GM23338 (cell line): ENCODE data around the gene PRDM1. TPM values are rescaled to one million over a fixed set of nuclear protein-coding genes. Genes with fewer than 3 reads are reported as not detected.
A peak's percentile ranks its signal among the peaks of the same experiment; 100 is the strongest.

ENCODE experiments used
- ATAC-seq: fragments of 200-7000 bp; cut with Tn5 transposase; 3 replicates; pipeline ENCODE4 v1.9.1; 2020
- DNase-seq: peaks from one replicate; pipeline ENCODE4 v3.0.0-alpha.2; 2015; ENCODE audit warnings: low spot score
- H2AFZ ChIP-seq: fragments of 200-600 bp; sonication (generic); 2 replicates; pipeline ENCODE4 v1.8.0; 2016; ENCODE audit warnings: antibody characterized with exemption, mild to moderate bottlenecking, moderate library complexity
- H3F3A ChIP-seq: fragments of 200-600 bp; sonication (generic); replicated peaks from 2 replicates; pipeline ENCODE4 v1.8.0; 2017; ENCODE audit warnings: antibody characterized with exemption, mixed run types, low read depth
- H3K27ac ChIP-seq: fragments of 200-600 bp; sonication (generic); 2 replicates; pipeline ENCODE4 v1.6.1; 2016; ENCODE audit warnings: low read depth
- H3K27me3 ChIP-seq: fragments of 200-600 bp; sonication (generic); 2 replicates; pipeline ENCODE4 v1.8.0; 2016; ENCODE audit warnings: mild to moderate bottlenecking, mixed run types, moderate library complexity; ENCODE audit not compliant: insufficient read depth
- H3K36me3 ChIP-seq: fragments of 200-600 bp; sonication (generic); 2 replicates; pipeline ENCODE4 v1.8.0; 2016; ENCODE audit warnings: mild to moderate bottlenecking; ENCODE audit not compliant: insufficient read depth
- H3K4me1 ChIP-seq: fragments of 200-600 bp; sonication (generic); 2 replicates; pipeline ENCODE4 v1.8.0; 2016; ENCODE audit warnings: mild to moderate bottlenecking, moderate library complexity; ENCODE audit not compliant: insufficient read depth
- H3K4me2 ChIP-seq: fragments of 200-600 bp; sonication (generic); 2 replicates; pipeline ENCODE4 v1.7.1; 2017; ENCODE audit warnings: mixed run types
- H3K4me3 ChIP-seq: fragments of 200-600 bp; sonication (generic); 2 replicates; pipeline ENCODE4 v1.6.1; 2016; ENCODE audit warnings: mixed run types
- H3K79me2 ChIP-seq: fragments of 200-600 bp; sonication (generic); replicated peaks from 2 replicates; pipeline ENCODE4 v1.8.0; 2017; ENCODE audit warnings: mild to moderate bottlenecking; ENCODE audit not compliant: insufficient read depth
- H3K9me2 ChIP-seq: fragments of 200-600 bp; sonication (generic); 2 replicates; pipeline ENCODE4 v1.8.0; 2017; ENCODE audit not compliant: insufficient read depth
- H4K20me1 ChIP-seq: fragments of 200-600 bp; sonication (generic); replicated peaks from 2 replicates; pipeline ENCODE4 v1.8.0; 2017; ENCODE audit warnings: mild to moderate bottlenecking; ENCODE audit not compliant: insufficient read depth
- H3K27ac Mint-ChIP-seq: 2 replicates; pipeline ENCODE4 v1.8.0; 2020; ENCODE audit warnings: inconsistent platforms, mild to moderate bottlenecking, moderate library complexity, mixed read lengths
- H3K27me3 Mint-ChIP-seq: 3 replicates; pipeline ENCODE4 v1.8.0; 2022; ENCODE audit warnings: low read depth, mild to moderate bottlenecking, moderate library complexity, mixed read lengths, inconsistent platforms; ENCODE audit not compliant: insufficient read depth, poor library complexity
- H3K36me3 Mint-ChIP-seq: 3 replicates; pipeline ENCODE4 v1.8.0; 2021; ENCODE audit warnings: low read depth, mild to moderate bottlenecking, inconsistent platforms, moderate library complexity, mixed read lengths
- H3K4me1 Mint-ChIP-seq: 3 replicates; pipeline ENCODE4 v1.8.0; 2020; ENCODE audit warnings: mild to moderate bottlenecking, inconsistent platforms, mixed read lengths
- H3K4me3 Mint-ChIP-seq: 3 replicates; pipeline ENCODE4 v1.8.0; 2021; ENCODE audit warnings: moderate library complexity, mild to moderate bottlenecking, inconsistent platforms, mixed read lengths
- H3K9me3 Mint-ChIP-seq: 3 replicates; pipeline ENCODE4 v1.8.0; 2020; ENCODE audit warnings: moderate library complexity, mild to moderate bottlenecking, inconsistent platforms, mixed read lengths
- CTCF ChIP-seq, 2 experiments: fragments of 200-600 bp in 1 of 2; sonication (generic) in 1 of 2; conservative IDR thresholded peaks; 2 replicates each; pipeline versions ENCODE4 v1.5.1 to v1.6.1; 2016 to 2017; ENCODE audit warnings: antibody characterized with exemption in 2 of 2, low read depth in 2 of 2, mild to moderate bottlenecking in 2 of 2, moderate library complexity in 1 of 2
- ETS1 ChIP-seq: IDR thresholded peaks from 2 replicates; pipeline ENCODE4 v1.6.1; 2016; ENCODE audit warnings: antibody characterized with exemption
- EZH2 ChIP-seq: fragments of 200-600 bp; sonication (generic); IDR thresholded peaks from one replicate; pipeline ENCODE4 v1.8.0; 2017; ENCODE audit warnings: antibody characterized with exemption, mild to moderate bottlenecking, low read depth; ENCODE audit not compliant: unreplicated experiment
- EZH2phosphoT487 ChIP-seq: fragments of 200-600 bp; sonication (generic); IDR thresholded peaks from one replicate; pipeline ENCODE4 v1.8.1; 2018; ENCODE audit warnings: antibody characterized with exemption; ENCODE audit not compliant: unreplicated experiment
- JUNB ChIP-seq: IDR thresholded peaks from one replicate; pipeline ENCODE4 v1.6.1; 2016; ENCODE audit warnings: antibody characterized with exemption; ENCODE audit not compliant: unreplicated experiment
- NANOG ChIP-seq: IDR thresholded peaks from 2 replicates; pipeline ENCODE4 v1.6.1; 2016; ENCODE audit warnings: antibody characterized with exemption, borderline replicate concordance
- POLR2AphosphoS5 ChIP-seq: IDR thresholded peaks from 2 replicates; pipeline ENCODE4 v1.6.1; 2016; ENCODE audit warnings: antibody characterized with exemption, low read depth
- ZNF331 ChIP-seq: fragments of 250-450 bp; sonication (Bioruptor Pico); IDR thresholded peaks from 2 replicates; pipeline ENCODE4 v1.5.0; 2020; ENCODE audit warnings: low read depth, mild to moderate bottlenecking, moderate library complexity
- polyA plus RNA-seq: library from polyadenylated mRNA; unstranded; fragments of >200 nt; fragmentation: Nextera tagmentation; extraction: Ambion mirVana; gene quantifications from 2 replicates; pipeline ENCODE4 v1.2.1, GENCODE V29; 2016
- total RNA-seq: library from RNA; depleted of rRNA; stranded (reverse); fragments of >200 nt; shearing (Covaris generic); gene quantifications from 2 replicates; pipeline ENCODE4 v1.2.3, GENCODE V29; 2014

Gene PRDM1
- total and polyA plus RNA-seq, 2 experiments from 2014 or later = 0.65 to 0.73 TPM

GRCh38 chr6:106077881-106078280 is 8.3 kb upstream of the PRDM1 start:
- H3K27ac Mint-ChIP-seq = no peak overlapping the region
- ATAC-seq = no peak

GRCh38 chr6:106079961-106080762 is 6.0 kb upstream of the PRDM1 start:
- ATAC-seq = no peak

More at GRCh38 chr6:106077881-106078280, 8.3 kb upstream of the PRDM1 start:
- Histone ChIP-seq H4K20me1 (no peaks in the 10 kb centered on the region), H2AFZ (peak overlapping the region; percentile 56), H3F3A (no peaks in the 10 kb centered on the region), H3K4me3 (no peak overlapping the region), H3K4me2 (no peak overlapping the region), H3K79me2 (no peaks in the 10 kb centered on the region), H3K4me1 (no peaks in the 10 kb centered on the region; the same call in 1 of the 2 replicates), H3K27ac (no peak overlapping the region), H3K9me2 (no peaks in the 10 kb centered on the region; the same call in 1 of the 2 replicates), H3K27me3 (no peaks in the 10 kb centered on the region), H3K36me3 (no peaks in the 10 kb centered on the region)
- H3K4me3 Mint-ChIP-seq = no peak overlapping the region
- no peak for DNase-seq
- H3K9me3 Mint-ChIP-seq = no peaks in the 10 kb centered on the region
- peaks cover 5% of the 10 kb centered on the region; the same call in 2 of the 3 replicates for H3K4me1 Mint-ChIP-seq
- H3K36me3 Mint-ChIP-seq = no peaks in the 10 kb centered on the region
- no peak for TF ChIP-seq JUNB
- TF ChIP-seq NANOG = no peak
- no peak for TF ChIP-seq CTCF (conservative IDR thresholded peaks at IDR 0.05; ENCODE audit: low read depth in 2 of 2)
- no peak for TF ChIP-seq POLR2AphosphoS5
- TF ChIP-seq ZNF331 (CRISPR knock-in tag) = no peak
- TF ChIP-seq EZH2 = no peak
- no peak for TF ChIP-seq EZH2phosphoT487
- TF ChIP-seq ETS1 = no peak
- H3K27me3 Mint-ChIP-seq = no peaks in the 10 kb centered on the region

More at GRCh38 chr6:106079961-106080762, 6.0 kb upstream of the PRDM1 start:
- no peaks in the 10 kb centered on the region for H3K79me2 ChIP-seq
- H3K4me3 ChIP-seq = no peak overlapping the region
- no peaks in the 10 kb centered on the region; the same call in 1 of the 2 replicates for H3K9me2 ChIP-seq
- Mint-ChIP-seq H3K27me3 (peaks cover 7% of the 10 kb centered on the region), H3K36me3 (no peaks in the 10 kb centered on the region), H3K4me1 (peaks cover 15% of the 10 kb centered on the region), H3K4me3 (no peak overlapping the region), H3K27ac (no peak overlapping the region), H3K9me3 (no peaks in the 10 kb centered on the region)
- 0 out of 2 replicates have a peak overlapping the region, but pooled peaks have one; percentile 16 for H2AFZ ChIP-seq
- H3F3A ChIP-seq = no peaks in the 10 kb centered on the region
- H4K20me1 ChIP-seq = no peaks in the 10 kb centered on the region
- H3K27me3 ChIP-seq = peaks cover 4% of the 10 kb centered on the region
- TF ChIP-seq JUNB (no peak), ZNF331 (CRISPR knock-in tag) (no peak), EZH2 (no peak), ETS1 (no peak), CTCF (conservative IDR thresholded peaks at IDR 0.05; ENCODE audit: low read depth in 2 of 2) (no peak)
- no peak overlapping the region for H3K4me2 ChIP-seq
- no peaks in the 10 kb centered on the region for H3K36me3 ChIP-seq
- no peak for DNase-seq
- no peak overlapping the region for H3K27ac ChIP-seq
- peaks cover 5% of the 10 kb centered on the region for H3K4me1 ChIP-seq
